ENCODE results near the gene GALNT9.

The GALNT9 gene

DNA sequence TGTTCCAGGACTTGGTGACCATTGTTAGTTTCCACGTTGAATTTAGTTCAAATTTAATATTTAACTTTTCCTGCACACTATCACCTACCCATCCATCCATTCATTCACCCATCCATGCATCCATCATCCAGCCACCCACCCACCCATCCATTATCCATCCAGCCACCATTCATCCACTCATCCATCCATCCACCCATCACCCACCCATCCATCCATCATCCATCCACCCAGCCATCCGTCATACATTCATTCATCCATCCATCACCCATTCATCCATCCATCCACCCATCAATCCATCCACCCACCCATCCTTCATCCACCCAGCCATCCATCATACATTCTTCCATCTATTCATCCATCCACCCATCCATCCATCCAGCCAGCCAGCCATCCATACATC, 163.3 kb downstream of the GALNT9 start:
- Histone ChIP-seq H3K36me3 (ENCODE audit: insufficient read depth, low read length) (no peaks in the 10 kb centered on the region), H3K9me3 (ENCODE audit: insufficient read depth, low read length, severe bottlenecking) (no peaks in the 10 kb centered on the region), H3K79me2 (ENCODE audit: insufficient read depth, low read length) (no peaks in the 10 kb centered on the region), H3K4me2 (ENCODE audit: insufficient read depth, low read length) (no peak overlapping the region), H3K27me3 (ENCODE audit: insufficient read depth, low read length, poor library complexity) (peaks cover 8% of the 10 kb centered on the region), H3K4me3 (ENCODE audit: low read depth in 1 of 2, low read length in 2 of 2) (no peak overlapping the region), H3K4me1 (ENCODE audit: insufficient read depth, low read length) (peaks cover 4% of the 10 kb centered on the region; the same call in 1 of the 2 replicates), H3K27ac (ENCODE audit: low read length) (no peak overlapping the region), H2AFZ (ENCODE audit: low read depth, low read length) (no peak overlapping the region), H4K20me1 (ENCODE audit: insufficient read depth, low read length) (peaks cover 14% of the 10 kb centered on the region), H3K9ac (ENCODE audit: low read depth, low read length) (no peak overlapping the region)
- TF ChIP-seq, protein P1, sequence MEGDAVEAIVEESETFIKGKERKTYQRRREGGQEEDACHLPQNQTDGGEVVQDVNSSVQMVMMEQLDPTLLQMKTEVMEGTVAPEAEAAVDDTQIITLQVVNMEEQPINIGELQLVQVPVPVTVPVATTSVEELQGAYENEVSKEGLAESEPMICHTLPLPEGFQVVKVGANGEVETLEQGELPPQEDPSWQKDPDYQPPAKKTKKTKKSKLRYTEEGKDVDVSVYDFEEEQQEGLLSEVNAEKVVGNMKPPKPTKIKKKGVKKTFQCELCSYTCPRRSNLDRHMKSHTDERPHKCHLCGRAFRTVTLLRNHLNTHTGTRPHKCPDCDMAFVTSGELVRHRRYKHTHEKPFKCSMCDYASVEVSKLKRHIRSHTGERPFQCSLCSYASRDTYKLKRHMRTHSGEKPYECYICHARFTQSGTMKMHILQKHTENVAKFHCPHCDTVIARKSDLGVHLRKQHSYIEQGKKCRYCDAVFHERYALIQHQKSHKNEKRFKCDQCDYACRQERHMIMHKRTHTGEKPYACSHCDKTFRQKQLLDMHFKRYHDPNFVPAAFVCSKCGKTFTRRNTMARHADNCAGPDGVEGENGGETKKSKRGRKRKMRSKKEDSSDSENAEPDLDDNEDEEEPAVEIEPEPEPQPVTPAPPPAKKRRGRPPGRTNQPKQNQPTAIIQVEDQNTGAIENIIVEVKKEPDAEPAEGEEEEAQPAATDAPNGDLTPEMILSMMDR (IDR thresholded peaks at IDR 0.05; ENCODE audit: borderline replicate concordance, extremely low read depth, low read length, poor library complexity, severe bottlenecking) = no peak
- no peak for TF ChIP-seq EZH2 (IDR thresholded peaks at IDR 0.05; ENCODE audit: borderline replicate concordance, low read depth, low read length, severe bottlenecking)
- no peak for DNase-seq
- no peak for ATAC-seq (ENCODE audit: insufficient read depth, low read depth)

DNA sequence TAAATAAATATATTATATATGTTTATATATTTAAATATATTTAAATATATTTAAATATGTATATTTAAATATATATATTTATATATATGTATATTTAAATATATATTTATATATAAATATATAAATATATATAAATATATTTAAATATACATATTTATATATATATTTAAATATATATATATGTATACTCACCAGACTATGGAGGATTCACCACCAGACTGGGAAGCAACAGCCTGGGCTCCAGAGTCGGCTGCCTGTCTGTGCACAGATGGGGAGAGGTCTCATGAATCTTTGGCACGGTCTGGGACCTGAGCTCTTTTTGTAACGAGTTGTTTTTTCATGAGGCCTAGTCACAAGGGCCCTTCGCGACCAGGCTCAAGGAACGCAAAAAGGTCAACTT, 163.8 kb downstream of the GALNT9 start:
- peaks cover 8% of the 10 kb centered on the region for H3K27me3 ChIP-seq (ENCODE audit: insufficient read depth, low read length, poor library complexity)
- peaks cover 4% of the 10 kb centered on the region; the same call in 1 of the 2 replicates for H3K4me1 ChIP-seq (ENCODE audit: insufficient read depth, low read length)
- H3K9me3 ChIP-seq (ENCODE audit: insufficient read depth, low read length, severe bottlenecking) = no peaks in the 10 kb centered on the region
- no peak for TF ChIP-seq EZH2 (IDR thresholded peaks at IDR 0.05; ENCODE audit: borderline replicate concordance, low read depth, low read length, severe bottlenecking)
- TF ChIP-seq, protein P1 (IDR thresholded peaks at IDR 0.05; ENCODE audit: borderline replicate concordance, extremely low read depth, low read length, poor library complexity, severe bottlenecking) = no peak
- no peaks in the 10 kb centered on the region for H3K36me3 ChIP-seq (ENCODE audit: insufficient read depth, low read length)
- no peak overlapping the region for H3K4me3 ChIP-seq (ENCODE audit: low read depth in 1 of 2, low read length in 2 of 2)
- H3K9ac ChIP-seq (ENCODE audit: low read depth, low read length) = no peak overlapping the region
- H3K4me2 ChIP-seq (ENCODE audit: insufficient read depth, low read length) = no peak overlapping the region
- DNase-seq = no peak
- H3K27ac ChIP-seq (ENCODE audit: low read length) = no peak overlapping the region
- H2AFZ ChIP-seq (ENCODE audit: low read depth, low read length) = no peak overlapping the region
- no peaks in the 10 kb centered on the region for H3K79me2 ChIP-seq (ENCODE audit: insufficient read depth, low read length)
- no peak for ATAC-seq (ENCODE audit: insufficient read depth, low read depth)
- H4K20me1 ChIP-seq (ENCODE audit: insufficient read depth, low read length) = peaks cover 14% of the 10 kb centered on the region

DNA sequence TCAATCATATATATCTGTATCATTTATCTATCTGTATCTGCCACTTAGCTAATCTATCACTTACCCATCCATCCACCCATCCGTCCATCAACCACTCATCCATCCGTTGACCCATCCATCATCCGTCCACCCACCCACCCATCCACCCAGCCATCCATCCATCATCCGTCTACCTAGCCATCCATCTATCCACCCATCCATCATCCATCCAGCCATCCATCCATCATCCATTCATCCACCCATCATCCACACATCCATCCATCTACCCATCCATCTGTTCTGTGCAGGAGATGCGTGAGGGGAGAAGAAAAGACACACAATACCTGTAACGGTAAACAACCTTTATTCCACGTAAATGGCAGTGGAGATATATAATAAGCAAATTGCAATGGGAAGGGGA, 165.0 kb downstream of the GALNT9 start:
- peaks cover 14% of the 10 kb centered on the region for H4K20me1 ChIP-seq (ENCODE audit: insufficient read depth, low read length)
- H3K4me2 ChIP-seq (ENCODE audit: insufficient read depth, low read length) = no peak overlapping the region
- no peak overlapping the region for H2AFZ ChIP-seq (ENCODE audit: low read depth, low read length)
- H3K36me3 ChIP-seq (ENCODE audit: insufficient read depth, low read length) = no peaks in the 10 kb centered on the region
- DNase-seq = no peak
- TF ChIP-seq EZH2 (IDR thresholded peaks at IDR 0.05; ENCODE audit: borderline replicate concordance, low read depth, low read length, severe bottlenecking) = no peak
- TF ChIP-seq, protein P1 (IDR thresholded peaks at IDR 0.05; ENCODE audit: borderline replicate concordance, extremely low read depth, low read length, poor library complexity, severe bottlenecking) = no peak
- no peaks in the 10 kb centered on the region for H3K79me2 ChIP-seq (ENCODE audit: insufficient read depth, low read length)
- H3K4me3 ChIP-seq (ENCODE audit: low read depth in 1 of 2, low read length in 2 of 2) = no peak overlapping the region
- H3K4me1 ChIP-seq (ENCODE audit: insufficient read depth, low read length) = peaks cover 4% of the 10 kb centered on the region; the same call in 1 of the 2 replicates
- no peak overlapping the region for H3K27ac ChIP-seq (ENCODE audit: low read length)
- H3K27me3 ChIP-seq (ENCODE audit: insufficient read depth, low read length, poor library complexity) = peaks cover 8% of the 10 kb centered on the region
- ATAC-seq (ENCODE audit: insufficient read depth, low read depth) = no peak
- H3K9ac ChIP-seq (ENCODE audit: low read depth, low read length) = no peak overlapping the region
- no peaks in the 10 kb centered on the region for H3K9me3 ChIP-seq (ENCODE audit: insufficient read depth, low read length, severe bottlenecking)

DNA sequence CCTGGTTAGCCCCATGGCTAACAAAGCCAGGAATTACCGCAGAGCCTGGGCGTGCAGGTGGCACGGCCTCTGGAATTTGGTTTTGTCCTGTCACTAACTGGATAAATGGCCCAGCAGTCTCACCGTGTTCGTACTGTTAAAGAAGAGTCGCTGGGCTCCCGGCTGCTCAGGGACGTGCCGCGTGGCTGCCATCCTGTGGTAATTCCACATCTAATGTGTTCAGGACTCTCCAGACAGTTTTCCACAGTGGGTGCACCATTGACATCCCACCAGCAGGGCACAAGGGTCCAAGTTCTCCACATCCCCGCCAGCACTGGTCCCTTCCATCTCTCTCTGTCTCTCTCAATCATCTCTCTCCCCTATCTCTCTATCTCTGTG, 165.5 kb downstream of the GALNT9 start:
- no peak overlapping the region for H3K9ac ChIP-seq (ENCODE audit: low read depth, low read length)
- H3K4me1 ChIP-seq (ENCODE audit: insufficient read depth, low read length) = peaks cover 4% of the 10 kb centered on the region; the same call in 1 of the 2 replicates
- H3K27ac ChIP-seq (ENCODE audit: low read length) = no peak overlapping the region
- DNase-seq = no peak
- no peak overlapping the region for H2AFZ ChIP-seq (ENCODE audit: low read depth, low read length)
- H3K4me3 ChIP-seq (ENCODE audit: low read depth in 1 of 2, low read length in 2 of 2) = no peak overlapping the region
- TF ChIP-seq, protein P1 (IDR thresholded peaks at IDR 0.05; ENCODE audit: borderline replicate concordance, extremely low read depth, low read length, poor library complexity, severe bottlenecking) = peak; percentile 49
- TF ChIP-seq EZH2 (IDR thresholded peaks at IDR 0.05; ENCODE audit: borderline replicate concordance, low read depth, low read length, severe bottlenecking) = no peak
- H3K9me3 ChIP-seq (ENCODE audit: insufficient read depth, low read length, severe bottlenecking) = no peaks in the 10 kb centered on the region
- peaks cover 14% of the 10 kb centered on the region for H4K20me1 ChIP-seq (ENCODE audit: insufficient read depth, low read length)
- no peak overlapping the region for H3K4me2 ChIP-seq (ENCODE audit: insufficient read depth, low read length)
- no peaks in the 10 kb centered on the region for H3K79me2 ChIP-seq (ENCODE audit: insufficient read depth, low read length)
- ATAC-seq (ENCODE audit: insufficient read depth, low read depth) = no peak
- peaks cover 8% of the 10 kb centered on the region for H3K27me3 ChIP-seq (ENCODE audit: insufficient read depth, low read length, poor library complexity)
- H3K36me3 ChIP-seq (ENCODE audit: insufficient read depth, low read length) = no peaks in the 10 kb centered on the region

Data from DND-41 (cell line).